ENCODE measurements around the gene NEUROG2. TPM values are rescaled to one million over a fixed set of nuclear protein-coding genes. Genes with fewer than 3 reads are reported as not detected.
A peak's percentile ranks its signal among the peaks of the same experiment; 100 is the strongest.

NEUROG2 gene
- total and polyA plus RNA-seq, 9 of the 15 experiments (the other 6 are each of a cell fraction or from before 2014, with no cell fraction given): 0.07 TPM; not detected in 7

- TF ChIP-seq ZNF699 (CRISPR knock-in tag; IDR thresholded peaks at IDR 0.05; ENCODE audit: insufficient replicate concordance): no peak
- no peak for TF ChIP-seq HES1 (IDR thresholded peaks at IDR 0.05; ENCODE audit: low read depth)
- TF ChIP-seq MBD2 (IDR thresholded peaks at IDR 0.05; ENCODE audit: borderline replicate concordance, low read depth): no peak
- TF ChIP-seq ZBTB7A (IDR thresholded peaks at IDR 0.05; ENCODE audit: borderline replicate concordance, control insufficient read depth, low read depth, low read length): peak; percentile 76
- TF ChIP-seq ZNF12 (CRISPR knock-in tag; IDR thresholded peaks at IDR 0.05): no peak
- TF ChIP-seq CTBP1 (IDR thresholded peaks at IDR 0.05; ENCODE audit: borderline replicate concordance): peak; percentile 71
- peak; percentile 78; the same call in 1 of the 2 replicates for TF ChIP-seq XRCC5 (IDR thresholded peaks at IDR 0.05; ENCODE audit: low read depth, low read length)
- TF ChIP-seq CREM (IDR thresholded peaks at IDR 0.05; ENCODE audit: low read depth): peak; percentile 25; the same call in 1 of the 2 replicates
- no peak for TF ChIP-seq CBFB (CRISPR knock-in tag; IDR thresholded peaks at IDR 0.05)
- no peak for TF ChIP-seq TSC22D4 (tag; IDR thresholded peaks at IDR 0.05)
- no peak for TF ChIP-seq THRB (CRISPR knock-in tag; conservative IDR thresholded peaks at IDR 0.05)
- TF ChIP-seq PHTF2 (CRISPR knock-in tag; IDR thresholded peaks at IDR 0.05): no peak
- TF ChIP-seq E2F6 (IDR thresholded peaks at IDR 0.05; ENCODE audit: borderline replicate concordance in 1 of 2, extremely low read depth in 1 of 2, insufficient read depth in 1 of 2, insufficient read length in 1 of 2, low read depth in 1 of 2, low read length in 1 of 2, poor library complexity in 1 of 2, severe bottlenecking in 1 of 2): peak in 1 of 2 experiments; percentile 39
- TF ChIP-seq CHD4 (IDR thresholded peaks at IDR 0.05; ENCODE audit: insufficient read depth, insufficient replicate concordance, low read depth, low read length, poor library complexity, severe bottlenecking): no peak
- TF ChIP-seq ZNF41 (CRISPR knock-in tag; conservative IDR thresholded peaks at IDR 0.05): no peak
- no peak; the same call in 1 of the 2 replicates for TF ChIP-seq SMAD4 (CRISPR knock-in tag; conservative IDR thresholded peaks at IDR 0.05)
- TF ChIP-seq ZNF717 (CRISPR knock-in tag; IDR thresholded peaks at IDR 0.05): no peak
- TF ChIP-seq ZNF239 (CRISPR knock-in tag; IDR thresholded peaks at IDR 0.05): no peak
- TF ChIP-seq SLC30A9 (CRISPR knock-in tag; IDR thresholded peaks at IDR 0.05): no peak
- peak; percentile 58; the same call in 1 of the 2 replicates for TF ChIP-seq STAG1 (CRISPR knock-in tag; IDR thresholded peaks at IDR 0.05; ENCODE audit: borderline replicate concordance)
These were observed 8.0 kb upstream of the NEUROG2 start (continued) for GRCh38 chr4:112523764-112524505.

Data from K562 (cell line).